AG04449 (cell line): ENCODE results near the gene BCL11B.

ENCODE experiments used
- CTCF ChIA-PET: fragments of 350-600 bp; formaldehyde crosslinking; extraction: SDS; loops from one replicate; lab custom pipeline; 2021; ENCODE audit warnings: antibody characterized with exemption; lab: Yijun Ruan, JAX
- POLR2A ChIA-PET: fragments of 400-600, 350-600 bp; formaldehyde crosslinking; extraction: SDS; loops from one replicate; lab custom pipeline; 2020; ENCODE audit warnings: antibody characterized with exemption, inconsistent platforms; lab: Yijun Ruan, JAX
- DNase-seq: peaks from one replicate; pipeline ENCODE4 v3.0.0-alpha.2; 2010; ENCODE audit warnings: low read depth, low spot score
- H3K4me3 ChIP-seq: 2 replicates; pipeline ENCODE4 v1.5.1; 2011; ENCODE audit warnings: low read depth, mild to moderate bottlenecking, control low read depth, low read length
- CTCF ChIP-seq: IDR thresholded peaks from one replicate; pipeline ENCODE4 v1.5.1; 2011; ENCODE audit warnings: mild to moderate bottlenecking, moderate library complexity, low read length, control low read depth, inconsistent platforms; ENCODE audit not compliant: insufficient read depth; ENCODE audit errors: missing control alignments

Gene BCL11B

GRCh38 chr14:99157676-99158075, 114.3 kb downstream of the BCL11B start:
- CTCF ChIA-PET, result no interaction called here
- POLR2A ChIA-PET, result no interaction called here
- no peak for TF ChIP-seq CTCF
- H3K4me3 ChIP-seq, result no peak overlapping the region
- DNase-seq, result no peak

- ChIA-PET POLR2A (no interaction called here), CTCF (no interaction called here)
- no peak overlapping the region for H3K4me3 ChIP-seq
- TF ChIP-seq CTCF, result no peak
- DNase-seq, result no peak
Observed at GRCh38 chr14:99157246-99157645, 114.8 kb downstream of the BCL11B start.

- TF ChIP-seq CTCF, result no peak
- DNase-seq, result no peak
- CTCF ChIA-PET, result no interaction called here
- no peak overlapping the region for H3K4me3 ChIP-seq
- POLR2A ChIA-PET, result no interaction called here
Observed at GRCh38 chr14:99156814-99157213, 115.2 kb downstream of the BCL11B start.

GRCh38 chr14:99156090-99156425, 115.9 kb downstream of the BCL11B start:
- POLR2A ChIA-PET, result no interaction called here
- no peak overlapping the region for H3K4me3 ChIP-seq
- CTCF ChIA-PET, result no interaction called here
- no peak for DNase-seq
- no peak for TF ChIP-seq CTCF

GRCh38 chr14:99155173-99156089, 116.6 kb downstream of the BCL11B start:
- TF ChIP-seq CTCF, result no peak
- ChIA-PET CTCF (no interaction called here), POLR2A (no interaction called here)
- no peak overlapping the region for H3K4me3 ChIP-seq
- no peak for DNase-seq

GRCh38 chr14:99150236-99150635, 121.8 kb downstream of the BCL11B start:
- no peak for DNase-seq
- ChIA-PET CTCF (no interaction called here), POLR2A (no interaction called here)
- no peak overlapping the region for H3K4me3 ChIP-seq
- TF ChIP-seq CTCF, result no peak
